Measurements from ENCODE around the gene FAM9C.

DNA sequence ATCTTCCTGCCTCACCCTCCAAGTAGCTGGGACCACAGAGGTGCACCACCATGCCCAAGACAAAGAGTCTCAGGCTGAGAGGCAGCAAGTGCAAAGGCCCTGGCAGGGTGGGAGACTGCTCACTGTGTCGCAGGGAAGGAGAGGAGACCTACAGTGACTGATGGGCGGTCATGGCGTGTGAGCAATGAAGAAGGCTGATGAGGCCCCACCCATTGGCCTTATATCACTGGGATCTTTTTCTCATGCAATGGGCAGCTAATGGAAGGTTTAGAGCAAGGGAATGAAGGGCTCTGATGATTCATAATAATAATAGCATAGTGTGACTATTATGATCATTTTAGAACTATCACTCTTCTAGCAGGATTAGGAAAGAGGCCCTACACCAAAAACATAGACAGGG is 20.9 kb downstream of the FAM9C start:
- TF ChIP-seq, protein P1, sequence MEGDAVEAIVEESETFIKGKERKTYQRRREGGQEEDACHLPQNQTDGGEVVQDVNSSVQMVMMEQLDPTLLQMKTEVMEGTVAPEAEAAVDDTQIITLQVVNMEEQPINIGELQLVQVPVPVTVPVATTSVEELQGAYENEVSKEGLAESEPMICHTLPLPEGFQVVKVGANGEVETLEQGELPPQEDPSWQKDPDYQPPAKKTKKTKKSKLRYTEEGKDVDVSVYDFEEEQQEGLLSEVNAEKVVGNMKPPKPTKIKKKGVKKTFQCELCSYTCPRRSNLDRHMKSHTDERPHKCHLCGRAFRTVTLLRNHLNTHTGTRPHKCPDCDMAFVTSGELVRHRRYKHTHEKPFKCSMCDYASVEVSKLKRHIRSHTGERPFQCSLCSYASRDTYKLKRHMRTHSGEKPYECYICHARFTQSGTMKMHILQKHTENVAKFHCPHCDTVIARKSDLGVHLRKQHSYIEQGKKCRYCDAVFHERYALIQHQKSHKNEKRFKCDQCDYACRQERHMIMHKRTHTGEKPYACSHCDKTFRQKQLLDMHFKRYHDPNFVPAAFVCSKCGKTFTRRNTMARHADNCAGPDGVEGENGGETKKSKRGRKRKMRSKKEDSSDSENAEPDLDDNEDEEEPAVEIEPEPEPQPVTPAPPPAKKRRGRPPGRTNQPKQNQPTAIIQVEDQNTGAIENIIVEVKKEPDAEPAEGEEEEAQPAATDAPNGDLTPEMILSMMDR (conservative IDR thresholded peaks at IDR 0.05; ENCODE audit: low read depth, low read length) = no peak
- TF ChIP-seq POLR2A (IDR thresholded peaks at IDR 0.05; ENCODE audit: low read depth, low read length) (no peak), MXI1 (IDR thresholded peaks at IDR 0.05; ENCODE audit: borderline replicate concordance, low read depth, low read length) (no peak), CEBPB (IDR thresholded peaks at IDR 0.05; ENCODE audit: low read depth, low read length) (no peak)
